GM12801 (cell line): ENCODE measurements around the gene MYL7.

Source experiments
- CTCF ChIP-seq: IDR thresholded peaks from one replicate; pipeline ENCODE4 v1.5.1; 2011; ENCODE audit warnings: control low read depth; ENCODE audit not compliant: insufficient read length; ENCODE audit errors: extremely low read depth

MYL7 gene

GRCh38 chr7:44122529-44122928, 18.6 kb downstream of the MYL7 start:
- TF ChIP-seq CTCF: no peak

GRCh38 chr7:44121761-44122420, 19.2 kb downstream of the MYL7 start:
- TF ChIP-seq CTCF: no peak

GRCh38 chr7:44120395-44120794, 20.7 kb downstream of the MYL7 start:
- TF ChIP-seq CTCF: no peak

- no peak for TF ChIP-seq CTCF
These were observed 21.2 kb downstream of the MYL7 start for GRCh38 chr7:44119829-44120380.

GRCh38 chr7:44117801-44118429, 23.2 kb downstream of the MYL7 start:
- TF ChIP-seq CTCF: no peak

GRCh38 chr7:44116789-44117666, 24.1 kb downstream of the MYL7 start:
- TF ChIP-seq CTCF: no peak
